HCT116 (cell line): ENCODE data around the gene PLCD3. TPM values are rescaled to one million over a fixed set of nuclear protein-coding genes. Genes with fewer than 3 reads are reported as not detected.

Experiments
- ATAC-seq: fragments of 200-7000 bp; cut with Tn5 transposase; 2 replicates; pipeline ENCODE4 v1.9.1; 2020; ENCODE audit warnings: mild to moderate bottlenecking, moderate library complexity
- BruUV-seq: library from RNA; stranded (reverse); fragments of 400-500 nt; replicated peaks from 2 replicates; lab custom pipeline; 2021; lab: Mats Ljungman, UMichigan
- CTCF ChIA-PET: fragments of 300-600 bp; sonication (Branson Sonifier 250); formaldehyde crosslinking; loops from one replicate; lab custom pipeline; 2021; ENCODE audit warnings: antibody characterized with exemption; lab: Charles Lee
- POLR2A ChIA-PET: fragments of 300-600, 350-600 bp; sonication (Branson Sonifier 250); formaldehyde crosslinking; loops from one replicate; lab custom pipeline; 2021; ENCODE audit warnings: antibody characterized with exemption; lab: Charles Lee
- RAD21 ChIA-PET, 2 experiments: fragments of 300-600 bp; sonication (Branson Sonifier 250); formaldehyde crosslinking; loops; one replicate each; lab custom pipeline; 2023; ENCODE audit warnings: low total read pairs in 2 of 2; ENCODE audit not compliant: uncharacterized antibody in 2 of 2, unreplicated experiment in 2 of 2, low non-redundant PET in 1 of 2; lab: Charles Lee
- DNase-seq: peaks from one replicate; pipeline ENCODE4 v3.0.0-alpha.2; 2010; ENCODE audit warnings: low read depth, low spot score
- H2AFZ ChIP-seq: fragments of 200-600 bp; shearing (Covaris generic), sonication (generic); 2 replicates; pipeline ENCODE4 v1.6.1; 2017; ENCODE audit warnings: low read depth, mixed run types, mixed read lengths, antibody characterized with exemption, low read length; ENCODE audit not compliant: poor library complexity, severe bottlenecking
- H3K27ac ChIP-seq: 2 replicates; pipeline ENCODE4 v1.5.1; 2012; ENCODE audit warnings: low read depth, low read length
- H3K27me3 ChIP-seq: fragments of 200-600 bp; sonication (generic); 2 replicates; pipeline ENCODE4 v1.6.1; 2016; ENCODE audit warnings: mixed run types, low read length, mixed read lengths; ENCODE audit not compliant: insufficient read depth
- H3K36me3 ChIP-seq, 2 experiments: fragments of 200-500 bp in 1 of 2; fragments of 200-600 bp in 1 of 2; sonication (Bioruptor generic) in 1 of 2; sonication (generic) in 1 of 2; 2 replicates each; pipeline versions ENCODE4 v1.5.1 to v1.6.1; 2014 to 2016; ENCODE audit warnings: low read length in 2 of 2, inconsistent platforms in 1 of 2, mixed read lengths in 1 of 2, mixed run types in 1 of 2; ENCODE audit not compliant: insufficient read depth in 2 of 2, control insufficient read depth in 1 of 2
- H3K4me1 ChIP-seq, 2 experiments: fragments of 200-600 bp in 1 of 2; sonication (generic) in 1 of 2; 2 replicates each; pipeline versions ENCODE4 v1.5.1 to v1.6.1; 2012 to 2017; ENCODE audit warnings: low read length in 2 of 2, inconsistent platforms in 1 of 2, mild to moderate bottlenecking in 1 of 2, mixed read lengths in 1 of 2, mixed run types in 1 of 2, moderate library complexity in 1 of 2; ENCODE audit not compliant: insufficient read depth in 2 of 2, control insufficient read depth in 1 of 2
- H3K4me2 ChIP-seq: fragments of 200-600 bp; sonication (generic); 2 replicates; pipeline ENCODE4 v1.6.1; 2017; ENCODE audit warnings: mixed run types, low read length, mixed read lengths
- H3K4me3 ChIP-seq, 2 experiments: fragments of 200-600 bp in 1 of 2; sonication (generic) in 1 of 2; replicated peaks in 1 of 2; 2 replicates each; pipeline ENCODE4 v1.5.1; 2011 to 2016; ENCODE audit warnings: low read length in 2 of 2, control low read depth in 1 of 2, low read depth in 1 of 2, mild to moderate bottlenecking in 1 of 2, mixed read lengths in 1 of 2, mixed run types in 1 of 2
- H3K79me2 ChIP-seq: fragments of 200-600 bp; sonication (generic); 2 replicates; pipeline ENCODE4 v1.6.1; 2017; ENCODE audit warnings: mild to moderate bottlenecking, mixed run types, low read length, moderate library complexity, mixed read lengths; ENCODE audit not compliant: insufficient read depth
- H3K9ac ChIP-seq: fragments of 200-600 bp; sonication (generic); 2 replicates; pipeline ENCODE4 v1.6.1; 2016; ENCODE audit warnings: low read length, mixed read lengths
- H3K9me2 ChIP-seq: fragments of 200-600 bp; sonication (generic), shearing (Covaris generic); 2 replicates; pipeline ENCODE4 v1.6.1; 2017; ENCODE audit warnings: mixed run types, mild to moderate bottlenecking, moderate library complexity; ENCODE audit not compliant: insufficient read depth
- H3K9me3 ChIP-seq, 2 experiments: fragments of 200-500 bp in 1 of 2; fragments of 200-600 bp in 1 of 2; sonication (Bioruptor generic) in 1 of 2; sonication (generic) in 1 of 2; 2 replicates each; pipeline ENCODE4 v1.6.1; 2014 to 2017; ENCODE audit warnings: low read length in 2 of 2, mixed read lengths in 2 of 2, inconsistent platforms in 1 of 2, low read depth in 1 of 2, mild to moderate bottlenecking in 1 of 2, mixed run types in 1 of 2, moderate library complexity in 1 of 2; ENCODE audit not compliant: control insufficient read depth in 1 of 2, insufficient read depth in 1 of 2
- H4K20me1 ChIP-seq: fragments of 200-600 bp; sonication (generic), shearing (Covaris generic); 2 replicates; pipeline ENCODE4 v1.6.1; 2017; ENCODE audit warnings: mixed run types, mild to moderate bottlenecking, moderate library complexity; ENCODE audit not compliant: insufficient read depth
- CBX3 ChIP-seq: IDR thresholded peaks from 2 replicates; pipeline ENCODE4 v1.6.1; 2012; ENCODE audit warnings: low read depth
- CEBPB ChIP-seq: IDR thresholded peaks from 2 replicates; pipeline ENCODE4 v1.6.1; 2012; ENCODE audit warnings: low read depth
- FOSL1 ChIP-seq: IDR thresholded peaks from 2 replicates; pipeline ENCODE4 v1.6.1; 2012; ENCODE audit warnings: low read depth
- JUND ChIP-seq: IDR thresholded peaks from 2 replicates; pipeline ENCODE4 v1.6.1; 2012
- MAX ChIP-seq: IDR thresholded peaks from 2 replicates; pipeline ENCODE4 v1.6.1; 2012
- POLR2AphosphoS5 ChIP-seq: IDR thresholded peaks from 2 replicates; pipeline ENCODE4 v1.6.1; 2011; ENCODE audit warnings: mild to moderate bottlenecking, low read depth, low read length, moderate library complexity
- TCF7L2 ChIP-seq: IDR thresholded peaks from 2 replicates; pipeline ENCODE4 v1.7.0; 2011; ENCODE audit warnings: borderline replicate concordance, inconsistent platforms; ENCODE audit not compliant: insufficient read depth, insufficient read length; ENCODE audit errors: extremely low read depth
- ZFX ChIP-seq: fragments of 450-650 bp; IDR thresholded peaks from 2 replicates; pipeline ENCODE4 v1.6.1; 2017
- ZNF274 ChIP-seq: fragments of 200-500 bp; sonication (Bioruptor generic); IDR thresholded peaks from 2 replicates; pipeline ENCODE4 v1.6.1; 2014; ENCODE audit warnings: mild to moderate bottlenecking, low read depth, low read length, inconsistent platforms
- intact Hi-C: fragments of 100-400 bp; cut with micrococcal nuclease; formaldehyde crosslinking; loops from 2 replicates; pipeline ENCODE4 v1.10.0; 2022
- total RNA-seq: library from RNA; stranded (reverse); gene quantifications from one replicate; pipeline ENCODE4 v1.2.1, GENCODE V29; 2021; ENCODE audit not compliant: unreplicated experiment

PLCD3 gene
- total RNA-seq, 1 experiment from 2014 or later = 197 TPM

- TF ChIP-seq TCF7L2 (no peak), CBX3 (no peak), ZNF274 (no peak), POLR2AphosphoS5 (no peak), JUND (no peak), CEBPB (no peak), MAX (no peak)
Measured at GRCh38 chr17:45093444-45094110, 38.7 kb downstream of the PLCD3 start (continued).

GRCh38 chr17:45092911-45093430 is 39.3 kb downstream of the PLCD3 start:
- no TSS peak for BruUV-seq
- ATAC-seq (peak; percentile 86), DNase-seq (peak; percentile 37)
- Histone ChIP-seq H3K36me3 (peaks cover 49 to 61% of the 10 kb centered on the region in 2 experiments), H3K4me3 (no peak overlapping the region), H2AFZ (no peak overlapping the region), H4K20me1 (no peaks in the 10 kb centered on the region), H3K4me1 (peaks cover 3 to 24% of the 10 kb centered on the region in 2 experiments), H3K79me2 (peaks cover 23% of the 10 kb centered on the region), H3K27me3 (no peaks in the 10 kb centered on the region), H3K27ac (peak overlapping the region; percentile 42), H3K9me2 (no peaks in the 10 kb centered on the region), H3K9ac (peak overlapping the region; percentile 9; the same call in 1 of the 2 replicates), H3K9me3 (no peaks in the 10 kb centered on the region), H3K4me2 (peak overlapping the region; percentile 41)
- no peak for TF ChIP-seq ZFX
- TF ChIP-seq FOSL1 = 0 out of 2 replicates have a peak, but pooled peaks have one; percentile 20
- intact Hi-C loops = loop anchor here (10.0 kb wide), 1 partner anchor 318 kb away; no protein-coding TSS in a partner anchor
- POLR2A ChIA-PET = no interaction called here
- CTCF ChIA-PET = no interaction called here
- RAD21 ChIA-PET = no interaction called here
